ENCODE measurements around the gene GON4L. TPM values are rescaled to one million over a fixed set of nuclear protein-coding genes. Genes with fewer than 3 reads are reported as not detected.

Gene GON4L
- total RNA-seq: 32.7 and 42.5 TPM in 2 replicates

GRCh38 chr1:155856975-155857930 lies at the start of gene GON4L:
TSS of gene GON4L (minus strand) at chr1:155857214. CDS start at chr1:155853780, 3,434 bp downstream.

GRCh38 chr1:155859234-155859829 lies 2.3 kb upstream of the GON4L start, which contains the start of gene SYT11:
TSS of gene SYT11 (plus strand) at chr1:155859567. CDS start at chr1:155859762, 195 bp downstream.

Other genes starting within 250 kb of the GON4L start
- 29.7 and 33.3 TPM in 2 replicates for gene MSTO1, start 247.0 kb downstream of the GON4L start, total RNA-seq
- 36.3 and 56.1 TPM in 2 replicates for gene YY1AP1, start 168.4 kb downstream of the GON4L start, total RNA-seq
- gene DAP3, start 168.1 kb downstream of the GON4L start, total RNA-seq: 53.7 and 71.6 TPM in 2 replicates
- gene SYT11, start 2.4 kb upstream of the GON4L start, total RNA-seq: 46.9 and 65.6 TPM in 2 replicates
- 51.5 and 55.8 TPM in 2 replicates for gene RIT1, start 54.1 kb upstream of the GON4L start, total RNA-seq
- gene KHDC4, start 77.2 kb upstream of the GON4L start, total RNA-seq: 32.1 and 32.8 TPM in 2 replicates
- gene RXFP4, start 84.4 kb upstream of the GON4L start, total RNA-seq: 0.30 TPM in 1 of 2 replicates, not detected in the other
- gene ARHGEF2, start 121.3 kb upstream of the GON4L start, total RNA-seq: 90.3 and 107 TPM in 2 replicates
- gene SSR2, start 163.7 kb upstream of the GON4L start, total RNA-seq: 606 and 1,121 TPM in 2 replicates
- gene UBQLN4, start 196.6 kb upstream of the GON4L start, total RNA-seq: 10.7 and 19.0 TPM in 2 replicates
- 32.4 and 57.6 TPM in 2 replicates for gene LAMTOR2, start 197.6 kb upstream of the GON4L start, total RNA-seq
- gene RAB25, start 203.9 kb upstream of the GON4L start, total RNA-seq: not detected in 2 replicates
- gene MEX3A, start 225.3 kb upstream of the GON4L start, total RNA-seq: 3.3 and 7.4 TPM in 2 replicates